ENCODE results near the gene TESK1. TPM values are rescaled to one million over a fixed set of nuclear protein-coding genes. Genes with fewer than 3 reads are reported as not detected.

Gene TESK1
- total and polyA plus RNA-seq, 2 experiments from 2014 or later: 6.8 to 10.7 TPM

DNA sequence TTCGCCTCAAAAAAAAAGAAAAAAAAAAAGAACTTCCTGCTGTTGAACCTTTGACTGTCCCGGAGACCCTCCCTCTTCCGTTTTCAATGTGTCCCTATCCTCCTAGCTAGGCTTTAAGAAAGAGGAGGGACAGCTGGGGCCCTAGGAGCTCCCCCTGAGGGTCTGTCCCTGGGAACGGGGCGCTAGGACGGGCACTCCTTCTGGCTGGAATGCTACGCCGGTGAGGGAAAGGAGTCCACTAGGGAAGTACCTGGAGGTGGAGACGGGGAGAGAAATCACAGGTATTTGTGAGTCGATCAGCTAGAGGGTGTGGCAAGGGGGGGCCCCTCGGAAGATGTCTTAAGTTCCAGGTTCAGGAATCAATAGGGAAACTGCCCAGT lies 41.1 kb downstream of the TESK1 start (continued):
- TF ChIP-seq EZH2 (IDR thresholded peaks at IDR 0.05; ENCODE audit: low read depth, unreplicated experiment): no peak
- no peak for TF ChIP-seq EZH2phosphoT487 (IDR thresholded peaks at IDR 0.05; ENCODE audit: unreplicated experiment)
- no peak for TF ChIP-seq CREB1 (CRISPR knock-in tag; IDR thresholded peaks at IDR 0.05; ENCODE audit: low read depth)
- TF ChIP-seq, protein P1, sequence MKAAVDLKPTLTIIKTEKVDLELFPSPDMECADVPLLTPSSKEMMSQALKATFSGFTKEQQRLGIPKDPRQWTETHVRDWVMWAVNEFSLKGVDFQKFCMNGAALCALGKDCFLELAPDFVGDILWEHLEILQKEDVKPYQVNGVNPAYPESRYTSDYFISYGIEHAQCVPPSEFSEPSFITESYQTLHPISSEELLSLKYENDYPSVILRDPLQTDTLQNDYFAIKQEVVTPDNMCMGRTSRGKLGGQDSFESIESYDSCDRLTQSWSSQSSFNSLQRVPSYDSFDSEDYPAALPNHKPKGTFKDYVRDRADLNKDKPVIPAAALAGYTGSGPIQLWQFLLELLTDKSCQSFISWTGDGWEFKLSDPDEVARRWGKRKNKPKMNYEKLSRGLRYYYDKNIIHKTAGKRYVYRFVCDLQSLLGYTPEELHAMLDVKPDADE (IDR thresholded peaks at IDR 0.05): 0 out of 2 replicates have a peak, but pooled peaks have one; percentile 28

DNA sequence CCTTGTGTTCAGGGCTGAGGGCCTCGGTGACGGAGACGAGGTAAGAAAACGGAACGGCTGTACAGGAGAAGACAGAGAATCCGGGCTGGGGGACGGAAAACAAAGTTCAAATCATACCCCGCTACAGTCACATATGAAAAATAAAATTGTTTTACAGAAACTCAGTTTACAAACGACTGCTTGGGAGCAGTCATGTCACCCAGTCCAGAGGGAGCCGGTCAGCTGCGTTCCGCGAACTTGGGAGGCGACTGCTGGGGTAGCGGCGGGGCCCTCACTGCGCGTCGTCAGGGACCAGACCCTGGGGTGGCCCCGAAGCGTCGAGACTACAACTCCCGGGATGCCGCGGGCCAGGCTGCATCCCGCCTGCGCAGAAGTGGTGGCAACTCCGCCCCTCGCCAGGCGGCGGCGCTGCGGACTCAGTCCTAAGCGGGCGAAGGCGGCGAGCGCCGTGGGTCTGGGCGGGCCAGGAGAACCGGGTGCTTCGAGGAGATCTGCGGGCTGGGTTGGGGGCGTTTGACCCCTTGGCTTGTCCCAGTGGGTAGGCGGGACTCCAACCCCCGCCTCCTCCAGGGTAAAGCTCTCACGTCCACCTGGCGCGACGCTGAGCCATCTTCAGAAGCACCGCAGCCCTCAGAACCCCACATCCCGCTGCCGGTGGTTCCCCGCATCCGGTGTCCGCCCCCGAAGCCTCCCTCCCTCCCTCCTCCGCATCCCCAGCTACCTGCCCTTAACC lies 41.6 kb downstream of the TESK1 start:
- Histone ChIP-seq H3K27me3 (ENCODE audit: insufficient read depth) (no peaks in the 10 kb centered on the region), H3K4me1 (ENCODE audit: insufficient read depth) (peaks cover 43% of the 10 kb centered on the region), H3K4me3 (peak overlapping the region; percentile 95), H3K79me2 (replicated peaks; ENCODE audit: insufficient read depth) (no peaks in the 10 kb centered on the region), H3K9me2 (ENCODE audit: insufficient read depth) (no peaks in the 10 kb centered on the region), H2AFZ (peak overlapping the region; percentile 99), H3K4me2 (peak overlapping the region; percentile 97), H4K20me1 (replicated peaks; ENCODE audit: insufficient read depth) (no peaks in the 10 kb centered on the region), H3K36me3 (ENCODE audit: insufficient read depth) (no peaks in the 10 kb centered on the region), H3F3A (replicated peaks; ENCODE audit: low read depth) (peaks cover 15% of the 10 kb centered on the region; the same call in 1 of the 2 replicates), H3K27ac (ENCODE audit: low read depth) (peak overlapping the region; percentile 87; the same call in 1 of the 2 replicates)
- peak overlapping the region; percentile 80 for H3K27ac Mint-ChIP-seq
- H3K9me3 Mint-ChIP-seq: no peaks in the 10 kb centered on the region; the same call in 2 of the 3 replicates
- H3K4me1 Mint-ChIP-seq: peaks cover 48% of the 10 kb centered on the region
- no peaks in the 10 kb centered on the region; the same call in 2 of the 3 replicates for H3K36me3 Mint-ChIP-seq (ENCODE audit: low read depth)
- H3K27me3 Mint-ChIP-seq (ENCODE audit: insufficient read depth, low read depth, poor library complexity): peaks cover 35% of the 10 kb centered on the region
- TF ChIP-seq ZNF114 (CRISPR knock-in tag; IDR thresholded peaks at IDR 0.05) (no peak), CREB1 (CRISPR knock-in tag; IDR thresholded peaks at IDR 0.05; ENCODE audit: low read depth) (peak; percentile 59), EZH2 (IDR thresholded peaks at IDR 0.05; ENCODE audit: low read depth, unreplicated experiment) (no peak), EZH2phosphoT487 (IDR thresholded peaks at IDR 0.05; ENCODE audit: unreplicated experiment) (no peak), POLR2AphosphoS5 (IDR thresholded peaks at IDR 0.05; ENCODE audit: low read depth) (peak; percentile 69), JUNB (IDR thresholded peaks at IDR 0.05; ENCODE audit: unreplicated experiment) (no peak)
- TF ChIP-seq, protein P2, sequence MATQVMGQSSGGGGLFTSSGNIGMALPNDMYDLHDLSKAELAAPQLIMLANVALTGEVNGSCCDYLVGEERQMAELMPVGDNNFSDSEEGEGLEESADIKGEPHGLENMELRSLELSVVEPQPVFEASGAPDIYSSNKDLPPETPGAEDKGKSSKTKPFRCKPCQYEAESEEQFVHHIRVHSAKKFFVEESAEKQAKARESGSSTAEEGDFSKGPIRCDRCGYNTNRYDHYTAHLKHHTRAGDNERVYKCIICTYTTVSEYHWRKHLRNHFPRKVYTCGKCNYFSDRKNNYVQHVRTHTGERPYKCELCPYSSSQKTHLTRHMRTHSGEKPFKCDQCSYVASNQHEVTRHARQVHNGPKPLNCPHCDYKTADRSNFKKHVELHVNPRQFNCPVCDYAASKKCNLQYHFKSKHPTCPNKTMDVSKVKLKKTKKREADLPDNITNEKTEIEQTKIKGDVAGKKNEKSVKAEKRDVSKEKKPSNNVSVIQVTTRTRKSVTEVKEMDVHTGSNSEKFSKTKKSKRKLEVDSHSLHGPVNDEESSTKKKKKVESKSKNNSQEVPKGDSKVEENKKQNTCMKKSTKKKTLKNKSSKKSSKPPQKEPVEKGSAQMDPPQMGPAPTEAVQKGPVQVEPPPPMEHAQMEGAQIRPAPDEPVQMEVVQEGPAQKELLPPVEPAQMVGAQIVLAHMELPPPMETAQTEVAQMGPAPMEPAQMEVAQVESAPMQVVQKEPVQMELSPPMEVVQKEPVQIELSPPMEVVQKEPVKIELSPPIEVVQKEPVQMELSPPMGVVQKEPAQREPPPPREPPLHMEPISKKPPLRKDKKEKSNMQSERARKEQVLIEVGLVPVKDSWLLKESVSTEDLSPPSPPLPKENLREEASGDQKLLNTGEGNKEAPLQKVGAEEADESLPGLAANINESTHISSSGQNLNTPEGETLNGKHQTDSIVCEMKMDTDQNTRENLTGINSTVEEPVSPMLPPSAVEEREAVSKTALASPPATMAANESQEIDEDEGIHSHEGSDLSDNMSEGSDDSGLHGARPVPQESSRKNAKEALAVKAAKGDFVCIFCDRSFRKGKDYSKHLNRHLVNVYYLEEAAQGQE (IDR thresholded peaks at IDR 0.05; ENCODE audit: unreplicated experiment): no peak
- TF ChIP-seq, protein P3, sequence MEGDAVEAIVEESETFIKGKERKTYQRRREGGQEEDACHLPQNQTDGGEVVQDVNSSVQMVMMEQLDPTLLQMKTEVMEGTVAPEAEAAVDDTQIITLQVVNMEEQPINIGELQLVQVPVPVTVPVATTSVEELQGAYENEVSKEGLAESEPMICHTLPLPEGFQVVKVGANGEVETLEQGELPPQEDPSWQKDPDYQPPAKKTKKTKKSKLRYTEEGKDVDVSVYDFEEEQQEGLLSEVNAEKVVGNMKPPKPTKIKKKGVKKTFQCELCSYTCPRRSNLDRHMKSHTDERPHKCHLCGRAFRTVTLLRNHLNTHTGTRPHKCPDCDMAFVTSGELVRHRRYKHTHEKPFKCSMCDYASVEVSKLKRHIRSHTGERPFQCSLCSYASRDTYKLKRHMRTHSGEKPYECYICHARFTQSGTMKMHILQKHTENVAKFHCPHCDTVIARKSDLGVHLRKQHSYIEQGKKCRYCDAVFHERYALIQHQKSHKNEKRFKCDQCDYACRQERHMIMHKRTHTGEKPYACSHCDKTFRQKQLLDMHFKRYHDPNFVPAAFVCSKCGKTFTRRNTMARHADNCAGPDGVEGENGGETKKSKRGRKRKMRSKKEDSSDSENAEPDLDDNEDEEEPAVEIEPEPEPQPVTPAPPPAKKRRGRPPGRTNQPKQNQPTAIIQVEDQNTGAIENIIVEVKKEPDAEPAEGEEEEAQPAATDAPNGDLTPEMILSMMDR (conservative IDR thresholded peaks at IDR 0.05; ENCODE audit: low read depth in 2 of 2): peak; percentile 57 to 95
- TF ChIP-seq, protein P4, sequence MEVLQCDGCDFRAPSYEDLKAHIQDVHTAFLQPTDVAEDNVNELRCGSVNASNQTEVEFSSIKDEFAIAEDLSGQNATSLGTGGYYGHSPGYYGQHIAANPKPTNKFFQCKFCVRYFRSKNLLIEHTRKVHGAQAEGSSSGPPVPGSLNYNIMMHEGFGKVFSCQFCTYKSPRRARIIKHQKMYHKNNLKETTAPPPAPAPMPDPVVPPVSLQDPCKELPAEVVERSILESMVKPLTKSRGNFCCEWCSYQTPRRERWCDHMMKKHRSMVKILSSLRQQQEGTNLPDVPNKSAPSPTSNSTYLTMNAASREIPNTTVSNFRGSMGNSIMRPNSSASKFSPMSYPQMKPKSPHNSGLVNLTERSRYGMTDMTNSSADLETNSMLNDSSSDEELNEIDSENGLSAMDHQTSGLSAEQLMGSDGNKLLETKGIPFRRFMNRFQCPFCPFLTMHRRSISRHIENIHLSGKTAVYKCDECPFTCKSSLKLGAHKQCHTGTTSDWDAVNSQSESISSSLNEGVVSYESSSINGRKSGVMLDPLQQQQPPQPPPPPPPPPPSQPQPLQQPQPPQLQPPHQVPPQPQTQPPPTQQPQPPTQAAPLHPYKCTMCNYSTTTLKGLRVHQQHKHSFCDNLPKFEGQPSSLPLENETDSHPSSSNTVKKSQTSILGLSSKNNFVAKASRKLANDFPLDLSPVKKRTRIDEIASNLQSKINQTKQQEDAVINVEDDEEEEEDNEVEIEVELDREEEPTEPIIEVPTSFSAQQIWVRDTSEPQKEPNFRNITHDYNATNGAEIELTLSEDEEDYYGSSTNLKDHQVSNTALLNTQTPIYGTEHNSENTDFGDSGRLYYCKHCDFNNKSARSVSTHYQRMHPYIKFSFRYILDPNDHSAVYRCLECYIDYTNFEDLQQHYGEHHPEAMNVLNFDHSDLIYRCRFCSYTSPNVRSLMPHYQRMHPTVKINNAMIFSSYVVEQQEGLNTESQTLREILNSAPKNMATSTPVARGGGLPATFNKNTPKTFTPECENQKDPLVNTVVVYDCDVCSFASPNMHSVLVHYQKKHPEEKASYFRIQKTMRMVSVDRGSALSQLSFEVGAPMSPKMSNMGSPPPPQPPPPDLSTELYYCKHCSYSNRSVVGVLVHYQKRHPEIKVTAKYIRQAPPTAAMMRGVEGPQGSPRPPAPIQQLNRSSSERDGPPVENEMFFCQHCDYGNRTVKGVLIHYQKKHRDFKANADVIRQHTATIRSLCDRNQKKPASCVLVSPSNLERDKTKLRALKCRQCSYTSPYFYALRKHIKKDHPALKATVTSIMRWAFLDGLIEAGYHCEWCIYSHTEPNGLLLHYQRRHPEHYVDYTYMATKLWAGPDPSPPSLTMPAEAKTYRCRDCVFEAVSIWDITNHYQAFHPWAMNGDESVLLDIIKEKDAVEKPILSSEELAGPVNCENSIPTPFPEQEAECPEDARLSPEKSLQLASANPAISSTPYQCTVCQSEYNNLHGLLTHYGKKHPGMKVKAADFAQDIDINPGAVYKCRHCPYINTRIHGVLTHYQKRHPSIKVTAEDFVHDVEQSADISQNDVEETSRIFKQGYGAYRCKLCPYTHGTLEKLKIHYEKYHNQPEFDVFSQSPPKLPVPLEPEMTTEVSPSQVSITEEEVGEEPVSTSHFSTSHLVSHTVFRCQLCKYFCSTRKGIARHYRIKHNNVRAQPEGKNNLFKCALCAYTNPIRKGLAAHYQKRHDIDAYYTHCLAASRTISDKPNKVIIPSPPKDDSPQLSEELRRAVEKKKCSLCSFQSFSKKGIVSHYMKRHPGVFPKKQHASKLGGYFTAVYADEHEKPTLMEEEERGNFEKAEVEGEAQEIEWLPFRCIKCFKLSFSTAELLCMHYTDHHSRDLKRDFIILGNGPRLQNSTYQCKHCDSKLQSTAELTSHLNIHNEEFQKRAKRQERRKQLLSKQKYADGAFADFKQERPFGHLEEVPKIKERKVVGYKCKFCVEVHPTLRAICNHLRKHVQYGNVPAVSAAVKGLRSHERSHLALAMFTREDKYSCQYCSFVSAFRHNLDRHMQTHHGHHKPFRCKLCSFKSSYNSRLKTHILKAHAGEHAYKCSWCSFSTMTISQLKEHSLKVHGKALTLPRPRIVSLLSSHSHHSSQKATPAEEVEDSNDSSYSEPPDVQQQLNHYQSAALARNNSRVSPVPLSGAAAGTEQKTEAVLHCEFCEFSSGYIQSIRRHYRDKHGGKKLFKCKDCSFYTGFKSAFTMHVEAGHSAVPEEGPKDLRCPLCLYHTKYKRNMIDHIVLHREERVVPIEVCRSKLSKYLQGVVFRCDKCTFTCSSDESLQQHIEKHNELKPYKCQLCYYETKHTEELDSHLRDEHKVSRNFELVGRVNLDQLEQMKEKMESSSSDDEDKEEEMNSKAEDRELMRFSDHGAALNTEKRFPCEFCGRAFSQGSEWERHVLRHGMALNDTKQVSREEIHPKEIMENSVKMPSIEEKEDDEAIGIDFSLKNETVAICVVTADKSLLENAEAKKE (CRISPR knock-in tag; IDR thresholded peaks at IDR 0.05): no peak
- ATAC-seq (peak; percentile 88), DNase-seq (ENCODE audit: low spot score) (peak; percentile 96)
- H3K4me3 Mint-ChIP-seq: peak overlapping the region; percentile 83
